OCI-LY1 (cell line): ENCODE measurements around the gene SCN5A.

Experiments
- H2AFZ ChIP-seq: fragments of 200-600 bp; sonication (generic), shearing (Covaris generic); 2 replicates; pipeline ENCODE4 v1.6.0; 2014; ENCODE audit warnings: antibody characterized with exemption, mild to moderate bottlenecking, low read length
- H3F3A ChIP-seq: fragments of 200-600 bp; sonication (generic), shearing (Covaris generic); 2 replicates; pipeline ENCODE4 v1.6.0; 2014; ENCODE audit warnings: mild to moderate bottlenecking, antibody characterized with exemption, low read length, moderate library complexity; ENCODE audit not compliant: insufficient read depth
- H3K27ac ChIP-seq: fragments of 200-600 bp; sonication (generic); 2 replicates; pipeline ENCODE4 v1.5.1; 2014; ENCODE audit warnings: low read length, mixed run types, mild to moderate bottlenecking, low read depth; ENCODE audit not compliant: poor library complexity, severe bottlenecking
- H3K27me3 ChIP-seq: fragments of 200-600 bp; sonication (generic); 2 replicates; pipeline ENCODE4 v1.6.0; 2014; ENCODE audit warnings: antibody characterized with exemption, mild to moderate bottlenecking, low read length, moderate library complexity; ENCODE audit not compliant: insufficient read depth
- H3K36me3 ChIP-seq: fragments of 200-600 bp; sonication (generic); 2 replicates; pipeline ENCODE4 v1.6.1; 2014; ENCODE audit warnings: mild to moderate bottlenecking, antibody characterized with exemption, low read length, moderate library complexity, mixed read lengths; ENCODE audit not compliant: insufficient read depth
- H3K4me1 ChIP-seq: fragments of 200-600 bp; sonication (generic); 2 replicates; pipeline ENCODE4 v1.5.1; 2014; ENCODE audit warnings: mild to moderate bottlenecking, low read length, moderate library complexity; ENCODE audit not compliant: insufficient read depth, severe bottlenecking
- H3K4me2 ChIP-seq: fragments of 200-600 bp; sonication (generic), shearing (Covaris generic); 2 replicates; pipeline ENCODE4 v1.6.1; 2014; ENCODE audit warnings: low read length
- H3K4me3 ChIP-seq: fragments of 200-600 bp; sonication (generic); 2 replicates; pipeline ENCODE4 v1.5.1; 2014; ENCODE audit warnings: low read length, low read depth, mild to moderate bottlenecking, mixed read lengths; ENCODE audit not compliant: poor library complexity, severe bottlenecking
- H3K79me2 ChIP-seq: fragments of 200-600 bp; shearing (Covaris generic); 2 replicates; pipeline ENCODE4 v1.6.1; 2016; ENCODE audit warnings: mixed run types, low read length, mixed read lengths; ENCODE audit not compliant: insufficient read depth
- H3K9ac ChIP-seq: fragments of 200-600 bp; sonication (generic), shearing (Covaris generic); 2 replicates; pipeline ENCODE4 v1.6.1; 2014; ENCODE audit warnings: mild to moderate bottlenecking, low read length, mixed read lengths
- H3K9me2 ChIP-seq: fragments of 200-600 bp; sonication (generic), shearing (Covaris generic); 2 replicates; pipeline ENCODE4 v1.6.1; 2014; ENCODE audit warnings: low read depth, mild to moderate bottlenecking, low read length, mixed read lengths
- H3K9me3 ChIP-seq: fragments of 200-600 bp; shearing (Covaris generic); 2 replicates; pipeline ENCODE4 v1.6.1; 2014; ENCODE audit warnings: low read length, mixed read lengths
- H4K20me1 ChIP-seq: fragments of 200-600 bp; sonication (generic), shearing (Covaris generic); 2 replicates; pipeline ENCODE4 v1.6.0; 2016; ENCODE audit warnings: mild to moderate bottlenecking, low read length; ENCODE audit not compliant: insufficient read depth
- EZH2 ChIP-seq: fragments of 200-600 bp; sonication (generic), shearing (Covaris generic); IDR thresholded peaks from 2 replicates; pipeline ENCODE4 v1.8.0; 2017; ENCODE audit warnings: borderline replicate concordance, mixed run types, mild to moderate bottlenecking, antibody characterized with exemption, low read length, moderate library complexity, mixed read lengths
- TF ChIP-seq, protein P1 (sequence below): fragments of 200-600 bp; sonication (generic), shearing (Covaris generic); IDR thresholded peaks from 2 replicates; pipeline ENCODE4 v1.5.1; 2017; ENCODE audit warnings: mild to moderate bottlenecking, antibody characterized with exemption, low read length, moderate library complexity, mixed read lengths

SCN5A gene

DNA sequence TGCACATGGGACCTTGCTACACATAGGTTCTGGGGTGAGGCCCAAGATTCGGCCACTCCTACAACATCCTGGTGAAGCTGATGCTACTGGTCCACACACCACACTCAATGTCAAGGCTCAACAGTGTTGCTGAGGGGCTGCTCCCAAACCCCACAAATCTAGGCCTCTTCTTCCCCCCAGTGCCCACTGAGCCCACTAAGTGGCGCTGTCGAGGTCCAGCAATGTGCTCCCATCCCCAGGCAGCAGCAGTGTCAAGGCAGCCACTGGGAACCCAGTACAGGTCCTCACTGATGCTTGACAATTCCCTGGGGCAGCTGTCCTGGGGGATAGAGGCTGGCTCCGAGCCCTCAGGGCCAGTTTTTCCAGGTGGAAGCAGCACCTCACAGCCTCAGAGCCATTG lies 21.5 kb downstream of the SCN5A start:
- Histone ChIP-seq H3K36me3 (no peaks in the 10 kb centered on the region), H4K20me1 (no peaks in the 10 kb centered on the region), H3K4me1 (no peaks in the 10 kb centered on the region), H3K4me2 (no peak overlapping the region), H3K9me3 (no peaks in the 10 kb centered on the region), H3F3A (no peaks in the 10 kb centered on the region), H3K79me2 (no peaks in the 10 kb centered on the region), H2AFZ (no peak overlapping the region), H3K9ac (no peak overlapping the region), H3K27ac (no peak overlapping the region), H3K27me3 (0 out of 2 replicates have a peak, but pooled peaks cover 8% of the 10 kb centered on the region), H3K4me3 (no peak overlapping the region), H3K9me2 (no peaks in the 10 kb centered on the region)
- TF ChIP-seq, protein P1, sequence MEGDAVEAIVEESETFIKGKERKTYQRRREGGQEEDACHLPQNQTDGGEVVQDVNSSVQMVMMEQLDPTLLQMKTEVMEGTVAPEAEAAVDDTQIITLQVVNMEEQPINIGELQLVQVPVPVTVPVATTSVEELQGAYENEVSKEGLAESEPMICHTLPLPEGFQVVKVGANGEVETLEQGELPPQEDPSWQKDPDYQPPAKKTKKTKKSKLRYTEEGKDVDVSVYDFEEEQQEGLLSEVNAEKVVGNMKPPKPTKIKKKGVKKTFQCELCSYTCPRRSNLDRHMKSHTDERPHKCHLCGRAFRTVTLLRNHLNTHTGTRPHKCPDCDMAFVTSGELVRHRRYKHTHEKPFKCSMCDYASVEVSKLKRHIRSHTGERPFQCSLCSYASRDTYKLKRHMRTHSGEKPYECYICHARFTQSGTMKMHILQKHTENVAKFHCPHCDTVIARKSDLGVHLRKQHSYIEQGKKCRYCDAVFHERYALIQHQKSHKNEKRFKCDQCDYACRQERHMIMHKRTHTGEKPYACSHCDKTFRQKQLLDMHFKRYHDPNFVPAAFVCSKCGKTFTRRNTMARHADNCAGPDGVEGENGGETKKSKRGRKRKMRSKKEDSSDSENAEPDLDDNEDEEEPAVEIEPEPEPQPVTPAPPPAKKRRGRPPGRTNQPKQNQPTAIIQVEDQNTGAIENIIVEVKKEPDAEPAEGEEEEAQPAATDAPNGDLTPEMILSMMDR = peak; percentile 58
- TF ChIP-seq EZH2 = no peak

DNA sequence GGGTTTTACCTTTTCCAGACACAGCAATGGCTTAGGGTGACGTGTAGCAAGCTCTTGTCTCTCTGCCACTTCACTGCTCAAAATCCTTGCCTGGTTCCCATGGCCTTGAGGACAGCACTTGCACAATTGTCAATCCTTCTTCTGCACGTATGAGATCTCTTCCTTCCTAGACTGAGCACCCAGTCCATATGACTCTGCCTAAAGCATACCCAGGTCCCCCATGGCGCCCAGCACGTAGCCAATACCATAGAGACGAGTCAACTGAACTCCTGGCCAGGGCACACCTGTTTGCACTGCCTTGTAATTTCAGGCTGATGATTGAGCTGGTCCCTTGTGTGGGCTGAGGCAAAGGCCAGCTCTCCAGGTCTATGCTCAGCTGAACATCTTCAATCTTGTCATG lies 23.3 kb downstream of the SCN5A start:
- Histone ChIP-seq H3K4me2 (no peak overlapping the region), H3K9me2 (no peaks in the 10 kb centered on the region), H3K4me1 (no peaks in the 10 kb centered on the region), H3K79me2 (no peaks in the 10 kb centered on the region), H3K27me3 (no peaks in the 10 kb centered on the region), H3K36me3 (no peaks in the 10 kb centered on the region), H2AFZ (no peak overlapping the region), H3K4me3 (no peak overlapping the region), H3K9me3 (no peaks in the 10 kb centered on the region), H4K20me1 (no peaks in the 10 kb centered on the region), H3K27ac (no peak overlapping the region), H3K9ac (no peak overlapping the region), H3F3A (no peaks in the 10 kb centered on the region)
- no peak for TF ChIP-seq EZH2
- TF ChIP-seq, protein P1 = no peak

DNA sequence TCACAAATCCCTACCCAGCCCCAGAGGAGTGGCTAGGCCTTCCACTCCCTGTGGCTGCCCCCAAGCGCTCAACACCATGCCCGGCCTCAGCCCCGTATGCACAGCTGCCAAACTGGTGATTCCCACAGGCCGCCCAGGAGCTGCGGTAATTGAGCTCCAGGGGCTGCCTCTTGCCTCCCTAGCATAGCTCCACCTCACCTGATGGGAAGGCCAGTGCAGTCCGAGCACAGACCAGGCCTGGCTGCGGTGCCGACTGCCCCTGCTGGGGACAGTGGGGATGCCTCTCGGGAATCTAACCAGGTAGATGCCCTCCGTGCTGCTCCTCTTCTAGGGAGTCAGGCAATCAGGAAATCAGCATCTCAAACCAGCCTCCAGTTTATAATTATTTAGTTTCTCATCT lies 25.9 kb downstream of the SCN5A start:
- Histone ChIP-seq H3K9me2 (no peaks in the 10 kb centered on the region), H2AFZ (no peak overlapping the region), H3K4me2 (no peak overlapping the region), H3K27ac (no peak overlapping the region), H3K4me1 (no peaks in the 10 kb centered on the region), H3F3A (no peaks in the 10 kb centered on the region), H3K79me2 (no peaks in the 10 kb centered on the region), H3K4me3 (no peak overlapping the region), H3K9me3 (no peaks in the 10 kb centered on the region), H4K20me1 (no peaks in the 10 kb centered on the region), H3K36me3 (no peaks in the 10 kb centered on the region), H3K9ac (no peak overlapping the region), H3K27me3 (no peaks in the 10 kb centered on the region)
- TF ChIP-seq, protein P1 = no peak
- TF ChIP-seq EZH2 = no peak
